GM19372 (cell line): ENCODE results near the gene NCKAP5.

Source experiments
- ATAC-seq: cut with Tn5 transposase; IDR thresholded peaks from one replicate; pipeline ENCODE4 v1.9.1; 2021; ENCODE audit warnings: mild to moderate bottlenecking, low read depth, moderate library complexity; ENCODE audit not compliant: unreplicated experiment

The NCKAP5 gene

GRCh38 chr2:132937629-132938028 lies 630.6 kb downstream of the NCKAP5 start:
- ATAC-seq, result no peak

- ATAC-seq, result no peak
Observed at GRCh38 chr2:132936791-132937190, 631.5 kb downstream of the NCKAP5 start.

GRCh38 chr2:132936261-132936660 lies 632.0 kb downstream of the NCKAP5 start:
- ATAC-seq, result no peak

GRCh38 chr2:132929786-132930185 lies 638.5 kb downstream of the NCKAP5 start:
- no peak for ATAC-seq

GRCh38 chr2:132923787-132924186 lies 644.5 kb downstream of the NCKAP5 start:
- ATAC-seq, result no peak

GRCh38 chr2:132915812-132916549 lies 652.3 kb downstream of the NCKAP5 start:
- no peak for ATAC-seq

GRCh38 chr2:132911726-132912724 lies 656.2 kb downstream of the NCKAP5 start:
- ATAC-seq, result no peak

GRCh38 chr2:132910432-132910831 lies 657.8 kb downstream of the NCKAP5 start:
- ATAC-seq, result no peak

- ATAC-seq, result no peak
Observed at GRCh38 chr2:132909427-132909826, 658.8 kb downstream of the NCKAP5 start.

GRCh38 chr2:132904142-132904842 lies 664.0 kb downstream of the NCKAP5 start:
- ATAC-seq, result no peak

- ATAC-seq, result no peak
Observed at GRCh38 chr2:132902626-132903025, 665.6 kb downstream of the NCKAP5 start.

GRCh38 chr2:132901661-132902060 lies 666.6 kb downstream of the NCKAP5 start:
- no peak for ATAC-seq

- no peak for ATAC-seq
Observed at GRCh38 chr2:132897111-132897510, 671.2 kb downstream of the NCKAP5 start.

GRCh38 chr2:132896073-132896472 lies 672.2 kb downstream of the NCKAP5 start:
- ATAC-seq, result no peak

- no peak for ATAC-seq
Observed at GRCh38 chr2:132891498-132891897, 676.8 kb downstream of the NCKAP5 start.

- ATAC-seq, result no peak
Observed at GRCh38 chr2:132886574-132886973, 681.7 kb downstream of the NCKAP5 start.

- ATAC-seq, result no peak
Observed at GRCh38 chr2:132884705-132885104, 683.6 kb downstream of the NCKAP5 start.

- ATAC-seq, result no peak
Observed at GRCh38 chr2:132884292-132884691, 684.0 kb downstream of the NCKAP5 start.

GRCh38 chr2:132883430-132883829 lies 684.8 kb downstream of the NCKAP5 start:
- ATAC-seq, result no peak

- no peak for ATAC-seq
Observed at GRCh38 chr2:132881546-132881945, 686.7 kb downstream of the NCKAP5 start.

- ATAC-seq, result no peak
Observed at GRCh38 chr2:132877923-132878322, 690.3 kb downstream of the NCKAP5 start.
